Esophagus muscularis mucosa (tissue), 4 donors: ENCODE measurements around the gene AJUBA.

Source experiments
- CTCF ChIP-seq, 3 experiments: fragments of 200-600 bp in 2 of 3; fragments of 450-650 bp in 1 of 3; sonication (generic) in 2 of 3; IDR thresholded peaks; one replicate each; pipeline ENCODE4 v1.5.1; 2017 to 2019; ENCODE audit warnings: antibody characterized with exemption in 3 of 3, mild to moderate bottlenecking in 2 of 3, moderate library complexity in 1 of 3
- EP300 ChIP-seq: sonication (generic); formaldehyde crosslinking; IDR thresholded peaks from one replicate; pipeline ENCODE4 v1.6.1; 2017; ENCODE audit warnings: antibody characterized with exemption
- POLR2A ChIP-seq: fragments of 450-650 bp; IDR thresholded peaks from one replicate; pipeline ENCODE4 v1.6.1; 2017; ENCODE audit warnings: antibody characterized with exemption, moderate library complexity, mild to moderate bottlenecking, low read depth
- POLR2AphosphoS5 ChIP-seq, 2 donors: sonication (generic); formaldehyde crosslinking; IDR thresholded peaks; one replicate each; pipeline ENCODE4 v1.6.1; 2017; ENCODE audit warnings: antibody characterized with exemption in 2 of 2

- TF ChIP-seq CTCF (IDR thresholded peaks at IDR 0.05), result no peak
- no peak for TF ChIP-seq POLR2AphosphoS5 (IDR thresholded peaks at IDR 0.05)
- no peak for TF ChIP-seq POLR2A
- TF ChIP-seq EP300, result no peak
Observed at GRCh38 chr14:23028799-23029198, 46.4 kb upstream of the AJUBA start.
